AG09319 (cell line): ENCODE data around the gene ZBTB42.

ENCODE experiments used
- DNase-seq: peaks from one replicate; pipeline ENCODE4 v3.0.0-alpha.2; 2010; ENCODE audit warnings: low read depth; ENCODE audit errors: extremely low read depth
- CTCF ChIP-seq: IDR thresholded peaks from 2 replicates; pipeline ENCODE4 v1.5.1; 2011; ENCODE audit warnings: low read depth, mild to moderate bottlenecking, inconsistent platforms, low read length, moderate library complexity

The ZBTB42 gene

GRCh38 chr14:104804481-104805325 lies 3.8 kb downstream of the ZBTB42 start:
- TF ChIP-seq CTCF = no peak
- no peak for DNase-seq

- DNase-seq = no peak
- no peak for TF ChIP-seq CTCF
Observed at GRCh38 chr14:104805326-104805678, 4.4 kb downstream of the ZBTB42 start.

- TF ChIP-seq CTCF = no peak
- no peak for DNase-seq
Observed at GRCh38 chr14:104805941-104806624, 5.2 kb downstream of the ZBTB42 start.

GRCh38 chr14:104806625-104807465 lies 5.9 kb downstream of the ZBTB42 start:
- no peak for DNase-seq
- no peak for TF ChIP-seq CTCF

- no peak for DNase-seq
- TF ChIP-seq CTCF = no peak
Observed at GRCh38 chr14:104808456-104808855, 7.6 kb downstream of the ZBTB42 start.

GRCh38 chr14:104810316-104810715 lies 9.4 kb downstream of the ZBTB42 start:
- no peak for TF ChIP-seq CTCF
- no peak for DNase-seq
